NB4 (cell line): ENCODE data around the gene ZNF70.

Source experiments
- CTCF ChIP-seq: IDR thresholded peaks from one replicate; pipeline ENCODE4 v1.5.1; 2012; ENCODE audit warnings: low read depth, low read length
- MYC ChIP-seq: IDR thresholded peaks from 2 replicates; pipeline ENCODE4 v1.6.1; 2011; ENCODE audit warnings: low read depth, low read length
- POLR2A ChIP-seq: IDR thresholded peaks from 2 replicates; pipeline ENCODE4 v1.6.1; 2011; ENCODE audit warnings: mild to moderate bottlenecking; ENCODE audit not compliant: insufficient read length; ENCODE audit errors: extremely low read depth
- TF ChIP-seq, protein P1 (sequence below): IDR thresholded peaks from 2 replicates; pipeline ENCODE4 v1.6.1; 2011; ENCODE audit warnings: low read depth, low read length

GRCh38 chr22:23772649-23773473, 21.9 kb upstream of the ZNF70 start, which contains the start of gene MMP11:
- TF ChIP-seq POLR2A (no peak), CTCF (no peak), MYC (no peak)
- TF ChIP-seq, protein P1, sequence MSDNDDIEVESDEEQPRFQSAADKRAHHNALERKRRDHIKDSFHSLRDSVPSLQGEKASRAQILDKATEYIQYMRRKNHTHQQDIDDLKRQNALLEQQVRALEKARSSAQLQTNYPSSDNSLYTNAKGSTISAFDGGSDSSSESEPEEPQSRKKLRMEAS: no peak
